H1 (cell line): ENCODE data around the gene DENND10. TPM values are rescaled to one million over a fixed set of nuclear protein-coding genes. Genes with fewer than 3 reads are reported as not detected.

Source experiments
- CTCF ChIA-PET: fragments of 300-600 bp; sonication (Branson Sonifier 250); formaldehyde crosslinking; loops from one replicate; lab custom pipeline; 2021; ENCODE audit not compliant: partially characterized antibody; lab: Charles Lee
- POLR2A ChIA-PET: fragments of 300-600 bp; sonication (Branson Sonifier 250); formaldehyde crosslinking; loops from one replicate; lab custom pipeline; 2021; ENCODE audit warnings: inconsistent platforms; ENCODE audit not compliant: partially characterized antibody; lab: Charles Lee
- DNase-seq, 2 experiments: peaks; one replicate each; pipeline versions ENCODE4 v3.0.0 to v3.0.0-alpha.2; 2010 to 2022; ENCODE audit warnings: low spot score in 2 of 2, low read depth in 1 of 2, mixed read lengths in 1 of 2
- FAIRE-seq: peaks from 2 replicates; lab custom pipeline; 2011; peaks lifted over from hg19 to GRCh38; lab: Jason Lieb, UNC
- H2AFZ ChIP-seq: 2 replicates; pipeline ENCODE4 v1.8.1; 2012; ENCODE audit warnings: low read length, inconsistent platforms
- H2AK5ac ChIP-seq: 2 replicates; pipeline ENCODE4 v1.6.1; 2013; ENCODE audit warnings: low read depth, low read length
- H2BK120ac ChIP-seq: replicated peaks from 2 replicates; pipeline ENCODE3; 2013; ENCODE audit warnings: low read depth, low read length, inconsistent platforms
- H2BK12ac ChIP-seq: 2 replicates; pipeline ENCODE4 v1.6.1; 2013; ENCODE audit warnings: low read depth, low read length
- H2BK15ac ChIP-seq: 2 replicates; pipeline ENCODE4 v1.6.1; 2013; ENCODE audit warnings: low read length
- H2BK20ac ChIP-seq: 2 replicates; pipeline ENCODE4 v1.6.1; 2013; ENCODE audit warnings: low read length
- H2BK5ac ChIP-seq: 2 replicates; pipeline ENCODE4 v1.6.1; 2013; ENCODE audit warnings: low read depth, low read length
- H3K14ac ChIP-seq: 2 replicates; pipeline ENCODE4 v1.6.1; 2013; ENCODE audit warnings: inconsistent platforms; ENCODE audit not compliant: insufficient read length
- H3K18ac ChIP-seq: 2 replicates; pipeline ENCODE4 v1.6.1; 2013; ENCODE audit warnings: low read length; ENCODE audit errors: extremely low read depth
- H3K23ac ChIP-seq: 2 replicates; pipeline ENCODE4 v1.6.1; 2013; ENCODE audit warnings: inconsistent platforms; ENCODE audit not compliant: insufficient read length
- H3K23me2 ChIP-seq: 2 replicates; pipeline ENCODE4 v1.6.1; 2013; ENCODE audit warnings: low read depth, low read length
- H3K27ac ChIP-seq: 2 replicates; pipeline ENCODE4 v1.6.1; 2011; ENCODE audit warnings: low read depth, low read length, inconsistent platforms
- H3K27me3 ChIP-seq, 4 experiments: replicated peaks in 1 of 4; 1 replicate in 1 of 4; 2 replicates in 3 of 4; pipeline versions ENCODE4 v1.6.1 to v1.8.1; 2011 to 2013; ENCODE audit warnings: low read length in 3 of 4, mild to moderate bottlenecking in 3 of 4, inconsistent platforms in 2 of 4, mixed read lengths in 2 of 4, moderate library complexity in 1 of 4; ENCODE audit not compliant: control insufficient read depth in 3 of 4, insufficient read depth in 3 of 4; ENCODE audit errors: extremely low read depth in 1 of 4
- H3K36me3 ChIP-seq, 4 experiments: 2 replicates each; pipeline versions ENCODE4 v1.6.1 to v1.8.1; 2011 to 2013; ENCODE audit warnings: mild to moderate bottlenecking in 4 of 4, low read length in 3 of 4, moderate library complexity in 2 of 4, control low read depth in 1 of 4, inconsistent platforms in 1 of 4; ENCODE audit not compliant: insufficient read depth in 4 of 4, control insufficient read depth in 2 of 4
- H3K4ac ChIP-seq: replicated peaks from 2 replicates; pipeline ENCODE3; 2013; ENCODE audit warnings: low read length, low read depth, mixed read lengths, inconsistent platforms; ENCODE audit not compliant: insufficient read length
- H3K4me1 ChIP-seq, 4 experiments: replicated peaks in 1 of 4; 1 replicate in 1 of 4; 2 replicates in 3 of 4; pipeline versions ENCODE4 v1.6.1 to v1.8.1; 2011 to 2013; ENCODE audit warnings: low read length in 3 of 4, inconsistent platforms in 2 of 4, mixed read lengths in 1 of 4; ENCODE audit not compliant: insufficient read depth in 4 of 4, control insufficient read depth in 3 of 4
- H3K4me2 ChIP-seq, 2 experiments: 2 replicates each; pipeline versions ENCODE4 v1.6.1 to v1.8.1; 2011 to 2013; ENCODE audit warnings: low read depth in 2 of 2, low read length in 2 of 2, control low read depth in 1 of 2, inconsistent platforms in 1 of 2, mild to moderate bottlenecking in 1 of 2; ENCODE audit not compliant: insufficient read depth in 1 of 2
- H3K4me3 ChIP-seq, 4 experiments: fragments of 200-600, 300-600 bp in 1 of 4; sonication (generic), shearing (Covaris generic), sonication (Bioruptor Twin) in 1 of 4; 2 replicates each; pipeline versions ENCODE4 v1.5.1 to v1.8.1; 2011 to 2016; ENCODE audit warnings: low read length in 4 of 4, low read depth in 3 of 4, control low read depth in 2 of 4, inconsistent platforms in 2 of 4, mild to moderate bottlenecking in 2 of 4, mixed read lengths in 1 of 4, moderate library complexity in 1 of 4; ENCODE audit not compliant: insufficient read depth in 2 of 4; ENCODE audit errors: extremely low read depth in 1 of 4
- H3K56ac ChIP-seq: replicated peaks from 2 replicates; pipeline ENCODE3; 2013; ENCODE audit warnings: low read depth, mild to moderate bottlenecking, mixed read lengths, low read length, inconsistent platforms; ENCODE audit not compliant: insufficient read length
- H3K79me1 ChIP-seq: 2 replicates; pipeline ENCODE4 v1.6.1; 2013; ENCODE audit warnings: low read depth, low read length, control low read depth
- H3K79me2 ChIP-seq, 2 experiments: 2 replicates each; pipeline versions ENCODE4 v1.6.1 to v1.8.1; 2012 to 2013; ENCODE audit warnings: low read length in 2 of 2, mild to moderate bottlenecking in 2 of 2, inconsistent platforms in 1 of 2; ENCODE audit not compliant: insufficient read depth in 2 of 2, control insufficient read depth in 1 of 2
- H3K9ac ChIP-seq, 4 experiments: replicated peaks in 1 of 4; 1 replicate in 1 of 4; 2 replicates in 3 of 4; pipeline versions ENCODE4 v1.6.1 to v1.8.1; 2011 to 2013; ENCODE audit warnings: low read depth in 3 of 4, low read length in 3 of 4, control low read depth in 2 of 4, mild to moderate bottlenecking in 2 of 4, moderate library complexity in 2 of 4, inconsistent platforms in 1 of 4; ENCODE audit errors: extremely low read depth in 1 of 4
- H3K9me3 ChIP-seq, 2 experiments: 2 replicates each; pipeline versions ENCODE4 v1.6.1 to v1.8.1; 2012 to 2013; ENCODE audit warnings: mild to moderate bottlenecking in 2 of 2, moderate library complexity in 2 of 2, control low read depth in 1 of 2, inconsistent platforms in 1 of 2, low read depth in 1 of 2, low read length in 1 of 2, mixed read lengths in 1 of 2; ENCODE audit not compliant: insufficient read depth in 2 of 2
- H4K20me1 ChIP-seq, 2 experiments: replicated peaks in 1 of 2; 2 replicates each; pipeline versions ENCODE3 to v1.8.1; 2011 to 2013; ENCODE audit warnings: inconsistent platforms in 2 of 2, low read length in 2 of 2, mild to moderate bottlenecking in 1 of 2; ENCODE audit not compliant: insufficient read depth in 2 of 2, control insufficient read depth in 1 of 2
- H4K5ac ChIP-seq: 2 replicates; pipeline ENCODE4 v1.6.1; 2013; ENCODE audit warnings: low read length, low read depth, mixed read lengths, inconsistent platforms; ENCODE audit not compliant: insufficient read length
- H4K8ac ChIP-seq: 2 replicates; pipeline ENCODE4 v1.8.0; 2013; ENCODE audit warnings: mild to moderate bottlenecking, moderate library complexity, low read length, inconsistent platforms; ENCODE audit not compliant: insufficient read depth; ENCODE audit errors: extremely low read depth
- H4K91ac ChIP-seq: replicated peaks from 2 replicates; pipeline ENCODE3; 2013; ENCODE audit warnings: low read length, mixed read lengths, inconsistent platforms; ENCODE audit not compliant: insufficient read length
- BACH1 ChIP-seq: IDR thresholded peaks from 2 replicates; pipeline ENCODE4 v1.6.1; 2012; ENCODE audit warnings: low read length, improper control_type of control experiment
- CREB1 ChIP-seq: IDR thresholded peaks from 2 replicates; pipeline ENCODE4 v1.6.1; 2012; ENCODE audit warnings: inconsistent platforms
- EGR1 ChIP-seq: IDR thresholded peaks from 2 replicates; pipeline ENCODE4 v1.6.1; 2011; ENCODE audit warnings: low read depth, low read length, borderline replicate concordance
- GABPA ChIP-seq: IDR thresholded peaks from 2 replicates; pipeline ENCODE4 v1.6.1; 2011; ENCODE audit warnings: mild to moderate bottlenecking, low read length, moderate library complexity, borderline replicate concordance; ENCODE audit not compliant: insufficient read depth
- MAFK ChIP-seq: IDR thresholded peaks from 2 replicates; pipeline ENCODE4 v1.6.1; 2012; ENCODE audit warnings: low read depth, mild to moderate bottlenecking, improper control_type of control experiment, low read length
- POLR2AphosphoS5 ChIP-seq: IDR thresholded peaks from 2 replicates; pipeline ENCODE4 v1.6.1; 2011; ENCODE audit warnings: low read depth, low read length
- SP1 ChIP-seq: IDR thresholded peaks from 2 replicates; pipeline ENCODE4 v1.6.1; 2011; ENCODE audit warnings: low read depth, low read length
- SP2 ChIP-seq: IDR thresholded peaks from 2 replicates; pipeline ENCODE4 v1.6.1; 2012; ENCODE audit warnings: mild to moderate bottlenecking, low read length, inconsistent platforms
- WGBS, 2 experiments: shearing (Covaris generic) in 1 of 2; methylation state at CpG; one replicate each; pipeline versions ENCODE4 v1.1.6 to v1.1.7; 2013 to 2015; ENCODE audit warnings: low lambda C conversion rate in 2 of 2, mixed read lengths in 2 of 2, inconsistent platforms in 1 of 2, low coverage in 1 of 2, missing lambda C conversion rate in 1 of 2; ENCODE audit not compliant: insufficient replicate concordance in 2 of 2, insufficient coverage in 1 of 2, insufficient read length in 1 of 2; ENCODE audit errors: extremely low coverage in 1 of 2, missing lambda C conversion rate in 1 of 2; 5-methylcytosine and 5-hydroxymethylcytosine counted together
- polyA plus RNA-seq, 7 experiments: library from polyadenylated mRNA; depleted of rRNA in 3 of 7; stranded (reverse) in 5 of 7; unstranded in 2 of 7; fragments of >200 nt in 5 of 7; fragments of 200-250 nt in 2 of 7; gene quantifications; 1 replicate in 5 of 7; 2 replicates in 1 of 7; 4 replicates in 1 of 7; pipeline versions ENCODE4 v1.2.1 to v1.2.3, GENCODE V29; 2011 to 2013; ENCODE audit warnings: missing spikeins in 2 of 7, mixed read lengths in 2 of 7
- total RNA-seq: library from RNA; stranded (reverse); fragmentation: NEBNext Ultra II Directional; extraction: Animal tissue kit (Norgen Biotek cat#: 25700); gene quantifications from 2 replicates; pipeline ENCODE4 v1.2.1, GENCODE V29; 2021
- TF ChIP-seq, protein P1 (sequence below): IDR thresholded peaks from 2 replicates; pipeline ENCODE4 v1.6.1; 2012; ENCODE audit warnings: inconsistent platforms
- TF ChIP-seq, protein P2 (sequence below): IDR thresholded peaks from 2 replicates; pipeline ENCODE4 v1.6.1; 2011; ENCODE audit warnings: low read length, improper control_type of control experiment

DENND10 gene
- total and polyA plus RNA-seq, 2 of the 8 experiments (the other 6 are each of a cell fraction or from before 2014, with no cell fraction given): 49.3 to 64.4 TPM

DNA sequence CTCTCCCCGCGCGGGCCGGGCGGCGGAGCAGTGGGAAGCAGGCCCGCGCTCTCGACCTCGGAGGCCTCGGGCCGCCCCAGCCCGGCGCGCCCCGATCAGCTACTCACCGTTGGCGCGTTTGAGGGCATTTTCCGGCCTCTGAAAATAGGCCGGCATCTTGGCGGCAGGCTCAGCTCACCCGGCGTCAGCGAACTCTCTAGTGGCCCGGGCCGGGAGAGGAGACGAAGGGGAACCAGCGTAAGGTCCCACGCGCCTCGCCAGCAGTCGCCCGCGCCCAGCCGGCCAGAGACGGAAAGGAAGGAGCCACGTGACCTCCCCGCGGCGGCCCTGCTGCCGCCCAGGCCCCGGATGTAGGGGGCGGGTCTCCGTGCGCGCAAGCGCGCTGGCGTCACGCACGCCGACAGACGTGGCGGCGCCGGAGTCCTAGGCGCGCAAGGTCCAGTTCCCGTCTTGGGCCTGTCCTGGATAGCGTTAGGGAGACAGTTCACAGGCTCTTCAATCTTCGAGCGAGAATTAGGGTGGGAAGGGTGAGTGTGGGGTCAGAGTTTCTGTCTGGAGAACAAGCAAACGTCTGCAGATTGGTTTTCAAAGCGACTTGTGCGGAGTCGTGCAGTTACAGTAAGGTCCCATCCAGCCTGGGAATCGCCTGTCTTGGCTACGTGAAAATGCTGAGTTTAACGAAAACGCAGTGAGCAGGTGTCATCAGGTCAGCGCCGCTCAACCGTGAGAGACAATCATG, 23.2 kb upstream of the DENND10 start, which contains the start of gene EIF3A:
TSS of gene EIF3A (minus strand) at position 297 of the 739 bp plus-strand sequence. CDS start at position 156, 141 bp downstream.
- Histone ChIP-seq H3K14ac (no peak within 1 kb of the TSS), H2BK12ac (0 out of 2 replicates have a peak within 1 kb of the TSS, but pooled peaks have one; percentile 12), H3K4me1 (peaks cover 0 to 3% (median 0%) of the 10 kb centered on the region in 4 experiments; a peak in 2 of 7 replicates), H3K36me3 (peaks cover 0 to 6% (median 0%) of the 10 kb centered on the region in 4 experiments; a peak in 1 of 8 replicates), H3K23ac (no peak within 1 kb of the TSS), H3K56ac (peak within 1 kb of the TSS; percentile 95), H3K4me3 (peak within 1 kb of the TSS; percentile 77 to 96 (median 90)), H2BK5ac (peak within 1 kb of the TSS; percentile 83), H2BK120ac (peak within 1 kb of the TSS; percentile 87), H2BK20ac (no peak within 1 kb of the TSS), H4K8ac (peak within 1 kb of the TSS; percentile 99), H2AK5ac (no peak within 1 kb of the TSS), H4K91ac (peak within 1 kb of the TSS; percentile 97), H3K4me2 (peak within 1 kb of the TSS; percentile 71 to 73), H3K79me2 (peaks cover 45 to 52% of the 10 kb centered on the region in 2 experiments), H3K9me3 (no peaks in the 10 kb centered on the region), H2AFZ (peak within 1 kb of the TSS; percentile 87; the same call in 1 of the 2 replicates), H3K9ac (peak within 1 kb of the TSS; percentile 97 to 100 (median 98)), H3K27me3 (no peaks in the 10 kb centered on the region), H3K27ac (peak within 1 kb of the TSS; percentile 97), H3K4ac (peak within 1 kb of the TSS; percentile 85), H4K20me1 (peaks cover 12 to 15% of the 10 kb centered on the region in 2 experiments), H2BK15ac (no peak within 1 kb of the TSS), H3K79me1 (no peaks in the 10 kb centered on the region), H3K18ac (peak within 1 kb of the TSS; percentile 78), H4K5ac (peak within 1 kb of the TSS; percentile 96), H3K23me2 (peaks cover 11% of the 10 kb centered on the region)
- WGBS, 2 experiments: 1% methylated on average over 55 of the region's 74 CpGs; no CpG with 5 or more reads in 1 of the 2 experiments
- DNase-seq (peak; percentile 71 to 94), FAIRE-seq (peak; percentile 48)
- POLR2A ChIA-PET: interaction anchor here (0.5 to 4.2 kb wide), 16 partner anchors 9 to 792 kb away, joined by 3 to 30 read pairs (median 4); partner anchors contain the start of genes DENND10, MCMBP and NANOS1
- CTCF ChIA-PET: no interaction called here
- TF ChIP-seq, protein P1, sequence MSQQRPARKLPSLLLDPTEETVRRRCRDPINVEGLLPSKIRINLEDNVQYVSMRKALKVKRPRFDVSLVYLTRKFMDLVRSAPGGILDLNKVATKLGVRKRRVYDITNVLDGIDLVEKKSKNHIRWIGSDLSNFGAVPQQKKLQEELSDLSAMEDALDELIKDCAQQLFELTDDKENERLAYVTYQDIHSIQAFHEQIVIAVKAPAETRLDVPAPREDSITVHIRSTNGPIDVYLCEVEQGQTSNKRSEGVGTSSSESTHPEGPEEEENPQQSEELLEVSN: peak; percentile 79
- TF ChIP-seq GABPA (no peak), EGR1 (peak; percentile 57; the same call in 1 of the 2 replicates), MAFK (peak; percentile 47; the same call in 1 of the 2 replicates), BACH1 (no peak), CREB1 (peak; percentile 89), POLR2AphosphoS5 (peak; percentile 95), SP2 (no peak), SP1 (peak; percentile 57; the same call in 1 of the 2 replicates)
- TF ChIP-seq, protein P2, sequence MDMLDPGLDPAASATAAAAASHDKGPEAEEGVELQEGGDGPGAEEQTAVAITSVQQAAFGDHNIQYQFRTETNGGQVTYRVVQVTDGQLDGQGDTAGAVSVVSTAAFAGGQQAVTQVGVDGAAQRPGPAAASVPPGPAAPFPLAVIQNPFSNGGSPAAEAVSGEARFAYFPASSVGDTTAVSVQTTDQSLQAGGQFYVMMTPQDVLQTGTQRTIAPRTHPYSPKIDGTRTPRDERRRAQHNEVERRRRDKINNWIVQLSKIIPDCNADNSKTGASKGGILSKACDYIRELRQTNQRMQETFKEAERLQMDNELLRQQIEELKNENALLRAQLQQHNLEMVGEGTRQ: peak; percentile 89
